PC-3 (cell line): ENCODE data around the gene ALKBH3. TPM values are rescaled to one million over a fixed set of nuclear protein-coding genes. Genes with fewer than 3 reads are reported as not detected.

ENCODE experiments used
- ATAC-seq: fragments of 200-7000 bp; cut with Tn5 transposase; 2 replicates; pipeline ENCODE4 v1.9.1; 2020; ENCODE audit warnings: mild to moderate bottlenecking, moderate library complexity
- BruUV-seq: library from RNA; stranded (reverse); fragments of 400-500 nt; replicated peaks from 2 replicates; lab custom pipeline; 2021; lab: Mats Ljungman, UMichigan
- CTCF ChIA-PET: fragments of 300-600 bp; sonication (Branson Sonifier 250); formaldehyde crosslinking; loops from one replicate; lab custom pipeline; 2022; ENCODE audit warnings: antibody characterized with exemption; lab: Charles Lee
- POLR2A ChIA-PET: fragments of 300-600 bp; sonication (Branson Sonifier 250); formaldehyde crosslinking; loops from one replicate; lab custom pipeline; 2022; ENCODE audit warnings: antibody characterized with exemption; ENCODE audit not compliant: unreplicated experiment; lab: Charles Lee
- DNase-seq: peaks from one replicate; pipeline ENCODE4 v3.0.0-alpha.2; 2015
- H2AFZ ChIP-seq: fragments of 300-600 bp; sonication (generic); 2 replicates; pipeline ENCODE4 v1.6.0; 2016; ENCODE audit warnings: antibody characterized with exemption, low read length
- H3F3A ChIP-seq: fragments of 300-600 bp; sonication (generic); one replicate; pipeline ENCODE4 v1.6.0; 2017; ENCODE audit warnings: antibody characterized with exemption, low read length, control low read depth, mild to moderate bottlenecking; ENCODE audit not compliant: unreplicated experiment
- H3K27ac ChIP-seq: fragments of 300-600 bp; sonication (generic); 2 replicates; pipeline ENCODE4 v1.5.1; 2016; ENCODE audit warnings: mild to moderate bottlenecking, low read length
- H3K27me3 ChIP-seq: fragments of 300-600 bp; sonication (generic); 2 replicates; pipeline ENCODE4 v1.6.1; 2016; ENCODE audit warnings: low read length, mixed read lengths
- H3K36me3 ChIP-seq: fragments of 300-600 bp; sonication (generic); 2 replicates; pipeline ENCODE4 v1.6.1; 2016; ENCODE audit warnings: low read depth, mixed run types, low read length, mixed read lengths
- H3K4me1 ChIP-seq: fragments of 300-600 bp; sonication (generic); 2 replicates; pipeline ENCODE4 v1.5.1; 2016; ENCODE audit warnings: low read length; ENCODE audit not compliant: insufficient read depth
- H3K4me2 ChIP-seq: fragments of 300-600 bp; sonication (generic); 2 replicates; pipeline ENCODE4 v1.6.0; 2016; ENCODE audit warnings: low read length
- H3K4me3 ChIP-seq: fragments of 300-600 bp; sonication (generic); 2 replicates; pipeline ENCODE4 v1.5.1; 2016; ENCODE audit warnings: mild to moderate bottlenecking, low read length, mixed read lengths
- H3K79me2 ChIP-seq: fragments of 300-600 bp; sonication (generic); 2 replicates; pipeline ENCODE4 v1.6.1; 2017; ENCODE audit warnings: low read length, mixed read lengths
- H3K9ac ChIP-seq: fragments of 300-600 bp; sonication (generic); 2 replicates; pipeline ENCODE4 v1.6.0; 2016; ENCODE audit warnings: mild to moderate bottlenecking, low read length
- H3K9me2 ChIP-seq: fragments of 300-600 bp; sonication (generic); replicated peaks from 2 replicates; pipeline ENCODE4 v1.6.1; 2016; ENCODE audit warnings: mixed run types, low read length, mixed read lengths
- H3K9me3 ChIP-seq: fragments of 300-600 bp; sonication (generic); 2 replicates; pipeline ENCODE4 v1.6.1; 2016; ENCODE audit warnings: low read length, mixed read lengths
- H4K20me1 ChIP-seq: fragments of 300-600 bp; sonication (generic); 2 replicates; pipeline ENCODE4 v1.6.1; 2016; ENCODE audit warnings: low read length, mixed read lengths
- CTCF ChIP-seq: fragments of 300-600 bp; sonication (generic); conservative IDR thresholded peaks from 2 replicates; pipeline ENCODE4 v1.5.1; 2017; ENCODE audit warnings: antibody characterized with exemption, low read depth, mild to moderate bottlenecking, low read length
- EZH2 ChIP-seq: fragments of 300-600 bp; sonication (generic); IDR thresholded peaks from one replicate; pipeline ENCODE4 v1.6.1; 2017; ENCODE audit warnings: antibody characterized with exemption, mild to moderate bottlenecking, low read length; ENCODE audit not compliant: unreplicated experiment
- EZH2phosphoT487 ChIP-seq: fragments of 300-600 bp; sonication (generic); IDR thresholded peaks from 2 replicates; pipeline ENCODE4 v1.6.1; 2018; ENCODE audit warnings: mild to moderate bottlenecking, antibody characterized with exemption, low read length, borderline replicate concordance
- intact Hi-C: fragments of 100-400 bp; cut with micrococcal nuclease; formaldehyde crosslinking; loops from 2 replicates; pipeline ENCODE4 v1.9.0; 2023
- total RNA-seq: library from RNA; depleted of rRNA; stranded (reverse); fragments of >200 nt; gene quantifications from 2 replicates; pipeline ENCODE4 v1.2.3, GENCODE V29; 2014

The ALKBH3 gene
- total RNA-seq, 1 experiment from 2014 or later: 55.5 TPM

GRCh38 chr11:43845816-43846215 is 34.8 kb upstream of the ALKBH3 start:
- ChIA-PET CTCF (no interaction called here), POLR2A (no interaction called here)
- H3K27me3 ChIP-seq: no peaks in the 10 kb centered on the region
- no peak for DNase-seq
- H3K36me3 ChIP-seq: peaks cover 4% of the 10 kb centered on the region; the same call in 1 of the 2 replicates
- no peak overlapping the region for H3K4me2 ChIP-seq
- H4K20me1 ChIP-seq: no peaks in the 10 kb centered on the region
- H3F3A ChIP-seq: no peaks in the 10 kb centered on the region
- H3K9me3 ChIP-seq: no peaks in the 10 kb centered on the region
- no TSS peak for BruUV-seq
- no peak overlapping the region for H3K4me3 ChIP-seq
- no peak overlapping the region for H3K27ac ChIP-seq
- no peak overlapping the region for H3K9ac ChIP-seq
- intact Hi-C loops: no loop called here
- no peaks in the 10 kb centered on the region for H3K9me2 ChIP-seq
- no peak overlapping the region for H2AFZ ChIP-seq
- TF ChIP-seq CTCF: no peak
- no peak for TF ChIP-seq EZH2
- TF ChIP-seq EZH2phosphoT487: no peak
- H3K79me2 ChIP-seq: no peaks in the 10 kb centered on the region
- no peak for ATAC-seq
- H3K4me1 ChIP-seq: no peaks in the 10 kb centered on the region

GRCh38 chr11:43852057-43852636 is 28.5 kb upstream of the ALKBH3 start:
- H3F3A ChIP-seq: no peaks in the 10 kb centered on the region
- no peaks in the 10 kb centered on the region for H3K9me3 ChIP-seq
- BruUV-seq: no TSS peak
- H3K9me2 ChIP-seq: no peaks in the 10 kb centered on the region
- no peaks in the 10 kb centered on the region for H4K20me1 ChIP-seq
- CTCF ChIA-PET: interaction anchor here (0.5 to 1.7 kb wide), 9 partner anchors 20 to 366 kb away, joined by 3 to 15 read pairs (median 3); no protein-coding TSS in a partner anchor
- H2AFZ ChIP-seq: no peak overlapping the region
- POLR2A ChIA-PET: interaction anchor here (0.6 to 0.9 kb wide), 2 partner anchors 172 to 348 kb away, joined by 4 read pairs; partner anchors contain the start of gene HSD17B12
- H3K36me3 ChIP-seq: peaks cover 3% of the 10 kb centered on the region
- no peaks in the 10 kb centered on the region for H3K4me1 ChIP-seq
- no peak overlapping the region for H3K4me2 ChIP-seq
- H3K27ac ChIP-seq: no peak overlapping the region
- TF ChIP-seq EZH2phosphoT487 (no peak), EZH2 (no peak), CTCF (peak; percentile 94)
- H3K4me3 ChIP-seq: no peak overlapping the region
- H3K9ac ChIP-seq: no peak overlapping the region
- H3K79me2 ChIP-seq: no peaks in the 10 kb centered on the region
- ATAC-seq (peak; percentile 74), DNase-seq (peak; percentile 76)
- intact Hi-C loops: loop anchor here (1.0 to 5.0 kb wide), 5 partner anchors 21 to 350 kb away; partner anchors contain the start of gene HSD17B12
- H3K27me3 ChIP-seq: no peaks in the 10 kb centered on the region

GRCh38 chr11:43853781-43854180 is 26.9 kb upstream of the ALKBH3 start:
- Histone ChIP-seq H3K9me3 (no peaks in the 10 kb centered on the region), H3K27ac (no peak overlapping the region), H3F3A (no peaks in the 10 kb centered on the region), H4K20me1 (no peaks in the 10 kb centered on the region), H3K9me2 (no peaks in the 10 kb centered on the region), H3K4me2 (no peak overlapping the region), H3K9ac (no peak overlapping the region), H2AFZ (no peak overlapping the region), H3K4me1 (no peaks in the 10 kb centered on the region), H3K79me2 (no peaks in the 10 kb centered on the region), H3K27me3 (no peaks in the 10 kb centered on the region), H3K4me3 (no peak overlapping the region), H3K36me3 (peaks cover 3% of the 10 kb centered on the region)
- POLR2A ChIA-PET: no interaction called here
- intact Hi-C loops: loop anchor here (5.0 kb wide), 3 partner anchors 171 to 351 kb away; partner anchors contain the start of gene HSD17B12
- no peak for DNase-seq
- ATAC-seq: peak; percentile 33; the same call in 1 of the 2 replicates
- BruUV-seq: no TSS peak
- TF ChIP-seq CTCF: no peak
- TF ChIP-seq EZH2phosphoT487: no peak
- no peak for TF ChIP-seq EZH2
- CTCF ChIA-PET: no interaction called here
